PC-9 (cell line): ENCODE data around the gene P2RY13. TPM values are rescaled to one million over a fixed set of nuclear protein-coding genes. Genes with fewer than 3 reads are reported as not detected.

Experiments used
- BruUV-seq: library from RNA; stranded (reverse); fragments of 400-500 nt; replicated peaks from 2 replicates; lab custom pipeline; 2021; lab: Mats Ljungman, UMichigan
- CTCF ChIA-PET: fragments of 300-600 bp; sonication (Branson Sonifier 250); formaldehyde crosslinking; loops from one replicate; lab custom pipeline; 2022; ENCODE audit warnings: antibody characterized with exemption; lab: Charles Lee
- POLR2A ChIA-PET: fragments of 300-600 bp; sonication (Branson Sonifier 250); formaldehyde crosslinking; loops from one replicate; lab custom pipeline; 2022; ENCODE audit warnings: antibody characterized with exemption; ENCODE audit not compliant: unreplicated experiment; lab: Charles Lee
- DNase-seq, 2 experiments: peaks; one replicate each; pipeline versions ENCODE4 v3.0.0 to v3.0.0-alpha.2; 2015 to 2022; ENCODE audit warnings: mixed read lengths in 1 of 2
- H2AFZ ChIP-seq: fragments of 200-600 bp; sonication (generic); 2 replicates; pipeline ENCODE4 v1.8.1; 2017; ENCODE audit warnings: antibody characterized with exemption
- H3F3A ChIP-seq: fragments of 200-600 bp; sonication (generic); 2 replicates; pipeline ENCODE4 v1.8.1; 2017; ENCODE audit warnings: antibody characterized with exemption, mild to moderate bottlenecking, low read depth; ENCODE audit not compliant: insufficient read depth
- H3K27ac ChIP-seq: fragments of 200-600 bp; sonication (generic); 2 replicates; pipeline ENCODE4 v1.6.1; 2016; ENCODE audit warnings: mixed run types
- H3K27me3 ChIP-seq: fragments of 200-600 bp; sonication (generic); 2 replicates; pipeline ENCODE4 v1.6.1; 2016; ENCODE audit warnings: low read depth, mixed run types; ENCODE audit not compliant: insufficient read depth
- H3K36me3 ChIP-seq: fragments of 200-600 bp; sonication (generic); 2 replicates; pipeline ENCODE4 v1.6.1; 2016; ENCODE audit warnings: low read depth, mixed run types
- H3K4me1 ChIP-seq: fragments of 200-600 bp; sonication (generic); replicated peaks from 2 replicates; pipeline ENCODE4 v1.6.1; 2016; ENCODE audit warnings: mixed run types; ENCODE audit not compliant: insufficient read depth
- H3K4me2 ChIP-seq: fragments of 200-600 bp; sonication (generic); 2 replicates; pipeline ENCODE4 v1.6.1; 2017; ENCODE audit warnings: mixed run types
- H3K4me3 ChIP-seq: fragments of 200-600 bp; sonication (generic); 2 replicates; pipeline ENCODE4 v1.6.1; 2016; ENCODE audit warnings: mixed run types
- H3K79me2 ChIP-seq: fragments of 200-600 bp; sonication (generic); 2 replicates; pipeline ENCODE4 v1.6.1; 2017; ENCODE audit warnings: low read depth, mixed run types
- H3K9me2 ChIP-seq: fragments of 200-600 bp; sonication (generic); 2 replicates; pipeline ENCODE4 v1.8.1; 2017; ENCODE audit warnings: mild to moderate bottlenecking; ENCODE audit not compliant: insufficient read depth
- H3K9me3 ChIP-seq: fragments of 200-600 bp; sonication (generic); 2 replicates; pipeline ENCODE4 v1.8.1; 2016; ENCODE audit warnings: low read depth; ENCODE audit not compliant: insufficient read depth
- H4K20me1 ChIP-seq: fragments of 200-600 bp; sonication (generic); 2 replicates; pipeline ENCODE4 v1.8.1; 2017; ENCODE audit not compliant: insufficient read depth
- CTCF ChIP-seq: fragments of 200-600 bp; sonication (generic); conservative IDR thresholded peaks from 2 replicates; pipeline ENCODE4 v1.6.1; 2017; ENCODE audit warnings: mixed run types, antibody characterized with exemption, mild to moderate bottlenecking, moderate library complexity
- EZH2 ChIP-seq: fragments of 200-600 bp; sonication (generic); IDR thresholded peaks from 2 replicates; pipeline ENCODE4 v1.8.0; 2017; ENCODE audit warnings: antibody characterized with exemption, low read depth
- intact Hi-C: fragments of 100-400 bp; cut with micrococcal nuclease; formaldehyde crosslinking; loops from one replicate; pipeline ENCODE4 v1.10.0; 2022; ENCODE audit not compliant: unreplicated experiment
- total RNA-seq: library from RNA; stranded (reverse); gene quantifications from 2 replicates; pipeline ENCODE4 v1.2.3, GENCODE V29; 2021

Gene P2RY13
- total RNA-seq, 1 experiment from 2014 or later = not detected

- H3K4me3 ChIP-seq = no peak overlapping the region
- H3K4me2 ChIP-seq = peak overlapping the region; percentile 70
- H3K9me2 ChIP-seq = no peaks in the 10 kb centered on the region
- DNase-seq = no peak
- peaks cover 49% of the 10 kb centered on the region for H3K79me2 ChIP-seq
- ChIA-PET CTCF (interaction anchor here (0.6 kb wide), 1 partner anchor 1932 kb away, joined by 3 read pairs; no protein-coding TSS in a partner anchor), POLR2A (interaction anchor here (0.7 to 1.3 kb wide), 2 partner anchors 9 to 31 kb away, joined by 6 read pairs; partner anchors contain the start of gene GPR87)
- intact Hi-C loops = loop anchor here (5.0 to 10.0 kb wide), 3 partner anchors 529 to 957 kb away; partner anchors contain the start of gene MBNL1
- no peaks in the 10 kb centered on the region for H4K20me1 ChIP-seq
- peaks cover 67% of the 10 kb centered on the region for H3K4me1 ChIP-seq
- no peaks in the 10 kb centered on the region for H3K36me3 ChIP-seq
- peaks cover 52% of the 10 kb centered on the region for H3F3A ChIP-seq
- H2AFZ ChIP-seq = no peak overlapping the region
- BruUV-seq = no TSS peak
- no peaks in the 10 kb centered on the region for H3K9me3 ChIP-seq
- no peaks in the 10 kb centered on the region for H3K27me3 ChIP-seq
- peak overlapping the region; percentile 96 for H3K27ac ChIP-seq
- no peak for TF ChIP-seq CTCF
- TF ChIP-seq EZH2 = no peak
Measured at GRCh38 chr3:151307583-151308488, 21.5 kb downstream of the P2RY13 start.

GRCh38 chr3:151307131-151307530 is 22.2 kb downstream of the P2RY13 start:
- Histone ChIP-seq H4K20me1 (no peaks in the 10 kb centered on the region), H3K4me1 (peaks cover 68% of the 10 kb centered on the region), H3K36me3 (no peaks in the 10 kb centered on the region), H3F3A (peaks cover 52% of the 10 kb centered on the region), H3K9me3 (no peaks in the 10 kb centered on the region), H3K9me2 (no peaks in the 10 kb centered on the region), H2AFZ (no peak overlapping the region), H3K4me3 (no peak overlapping the region), H3K27me3 (no peaks in the 10 kb centered on the region), H3K27ac (peak overlapping the region; percentile 96), H3K4me2 (peak overlapping the region; percentile 70), H3K79me2 (peaks cover 51% of the 10 kb centered on the region)
- BruUV-seq = no TSS peak
- POLR2A ChIA-PET = interaction anchor here (1.3 kb wide), 1 partner anchor 10 kb away, joined by 6 read pairs; the partner anchor contains the start of gene GPR87
- CTCF ChIA-PET = interaction anchor here (0.6 kb wide), 1 partner anchor 1931 kb away, joined by 3 read pairs; no protein-coding TSS in a partner anchor
- TF ChIP-seq CTCF = no peak
- TF ChIP-seq EZH2 = no peak
- intact Hi-C loops = loop anchor here (5.0 to 10.0 kb wide), 3 partner anchors 530 to 958 kb away; partner anchors contain the start of gene MBNL1
- DNase-seq = peak in 1 of 2 experiments; percentile 62

GRCh38 chr3:151306168-151306810 is 23.1 kb downstream of the P2RY13 start:
- H3K27me3 ChIP-seq = no peaks in the 10 kb centered on the region
- peak overlapping the region; percentile 38 for H3K4me3 ChIP-seq
- CTCF ChIA-PET = interaction anchor here (0.7 to 3.3 kb wide), 2 partner anchors 21 to 78 kb away, joined by 3 to 16 read pairs; no protein-coding TSS in a partner anchor
- POLR2A ChIA-PET = interaction anchor here (0.5 to 1.3 kb wide), 4 partner anchors 10 to 238 kb away, joined by 3 to 16 read pairs (median 8); partner anchors contain the start of gene GPR87
- no peak for TF ChIP-seq CTCF
- no peak for TF ChIP-seq EZH2
- H3F3A ChIP-seq = peaks cover 52% of the 10 kb centered on the region
- no peak for DNase-seq
- BruUV-seq = no TSS peak
- peak overlapping the region; percentile 96 for H3K27ac ChIP-seq
- intact Hi-C loops = loop anchor here (5.0 to 10.0 kb wide), 3 partner anchors 531 to 959 kb away; partner anchors contain the start of gene MBNL1
- peaks cover 51% of the 10 kb centered on the region for H3K79me2 ChIP-seq
- H4K20me1 ChIP-seq = no peaks in the 10 kb centered on the region
- peak overlapping the region; percentile 70 for H3K4me2 ChIP-seq
- no peaks in the 10 kb centered on the region for H3K36me3 ChIP-seq
- H2AFZ ChIP-seq = peak overlapping the region; percentile 4; the same call in 1 of the 2 replicates
- H3K9me3 ChIP-seq = no peaks in the 10 kb centered on the region
- peaks cover 77% of the 10 kb centered on the region for H3K4me1 ChIP-seq
- H3K9me2 ChIP-seq = no peaks in the 10 kb centered on the region
